Activated CD4-positive, alpha-beta T cell treated with anti-CD3 and anti-CD28 coated beads, Interleukin-2, amount 10 ng/mL, durations not matched to agents 24 days and 14 days (primary cell): ENCODE data around the gene UBE2G1. TPM values are rescaled to one million over a fixed set of nuclear protein-coding genes. Genes with fewer than 3 reads are reported as not detected.

Experiments used
- DNase-seq: peaks from one replicate; pipeline ENCODE4 v3.0.0; 2022
- H3K27ac Mint-ChIP-seq: one replicate; pipeline ENCODE4 v1.8.0; 2022; ENCODE audit warnings: mild to moderate bottlenecking, mixed read lengths
- H3K27me3 Mint-ChIP-seq: one replicate; pipeline ENCODE4 v1.8.0; 2022; ENCODE audit warnings: mixed read lengths
- H3K36me3 Mint-ChIP-seq: one replicate; pipeline ENCODE4 v1.8.0; 2022; ENCODE audit warnings: low read depth, mild to moderate bottlenecking, mixed read lengths
- H3K4me1 Mint-ChIP-seq: one replicate; pipeline ENCODE4 v1.8.0; 2021; ENCODE audit warnings: mixed read lengths
- H3K4me3 Mint-ChIP-seq: one replicate; pipeline ENCODE4 v1.8.0; 2022; ENCODE audit warnings: mild to moderate bottlenecking, moderate library complexity, mixed read lengths
- H3K9me3 Mint-ChIP-seq: one replicate; pipeline ENCODE4 v1.8.0; 2021; ENCODE audit warnings: mixed read lengths
- intact Hi-C: fragments of 100-400 bp; cut with micrococcal nuclease; formaldehyde crosslinking; loops from one replicate; pipeline ENCODE4 v1.15.1; 2023
- total RNA-seq: library from RNA; stranded (reverse); gene quantifications from 2 replicates; pipeline ENCODE4 v1.2.3, GENCODE V29; 2022

Gene UBE2G1, protein sequence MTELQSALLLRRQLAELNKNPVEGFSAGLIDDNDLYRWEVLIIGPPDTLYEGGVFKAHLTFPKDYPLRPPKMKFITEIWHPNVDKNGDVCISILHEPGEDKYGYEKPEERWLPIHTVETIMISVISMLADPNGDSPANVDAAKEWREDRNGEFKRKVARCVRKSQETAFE
- total RNA-seq = 74.8 and 77.3 TPM in 2 replicates

DNA sequence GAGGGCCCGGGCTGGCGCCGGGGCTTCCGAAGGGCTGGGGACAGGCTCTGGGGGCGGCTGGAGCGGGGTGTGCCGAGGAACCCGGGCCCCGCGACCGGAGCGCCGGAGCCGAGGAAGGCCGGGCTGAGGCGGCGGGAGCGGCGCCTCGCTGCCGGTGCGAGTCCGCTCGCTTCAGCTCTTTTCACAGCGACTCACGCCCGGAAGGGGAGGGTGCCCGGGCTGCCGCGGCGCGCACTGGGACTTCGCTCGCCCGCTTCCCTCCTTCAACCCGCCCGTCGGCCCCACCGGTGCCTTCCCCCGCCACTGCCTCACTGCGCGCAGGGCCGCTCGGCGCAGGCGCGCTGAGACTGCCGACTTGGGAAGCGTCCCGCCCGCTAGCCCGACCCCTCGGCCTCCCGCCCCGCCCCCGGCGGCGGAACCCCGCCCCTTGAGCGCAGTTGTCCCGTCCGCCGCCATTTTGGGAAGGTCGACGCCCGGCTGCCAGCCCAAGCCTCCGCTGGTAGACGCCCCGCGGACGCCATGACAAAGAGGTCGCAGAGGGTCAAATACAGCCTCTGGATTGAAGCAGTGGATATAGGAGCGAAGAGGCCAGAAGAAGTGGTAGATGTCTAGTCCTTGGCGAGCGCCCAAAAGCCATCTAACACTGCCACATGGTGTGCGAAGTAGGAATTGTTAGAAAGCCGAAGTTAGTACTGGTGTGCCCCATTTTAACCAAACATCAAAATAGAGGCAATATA is at the start of gene UBE2G1:
Gene UBE2G1, minus strand, starts transcription at position 349 of the 737 bp plus-strand sequence. CDS start 359 bp downstream, outside the sequence.
- peak within 1 kb of the TSS; percentile 96 for H3K27ac Mint-ChIP-seq
- DNase-seq = peak; percentile 99
- intact Hi-C loops = loop anchor here (1.0 to 10.0 kb wide), 4 partner anchors 9 to 1964 kb away; partner anchors contain the start of genes MNT, PFN1, RNF167 and SLC25A11
- no peaks in the 10 kb centered on the region for H3K9me3 Mint-ChIP-seq
- H3K4me1 Mint-ChIP-seq = peaks cover 26% of the 10 kb centered on the region
- no peaks in the 10 kb centered on the region for H3K27me3 Mint-ChIP-seq
- H3K4me3 Mint-ChIP-seq = peak within 1 kb of the TSS; percentile 77
- peaks cover 12% of the 10 kb centered on the region for H3K36me3 Mint-ChIP-seq

DNA sequence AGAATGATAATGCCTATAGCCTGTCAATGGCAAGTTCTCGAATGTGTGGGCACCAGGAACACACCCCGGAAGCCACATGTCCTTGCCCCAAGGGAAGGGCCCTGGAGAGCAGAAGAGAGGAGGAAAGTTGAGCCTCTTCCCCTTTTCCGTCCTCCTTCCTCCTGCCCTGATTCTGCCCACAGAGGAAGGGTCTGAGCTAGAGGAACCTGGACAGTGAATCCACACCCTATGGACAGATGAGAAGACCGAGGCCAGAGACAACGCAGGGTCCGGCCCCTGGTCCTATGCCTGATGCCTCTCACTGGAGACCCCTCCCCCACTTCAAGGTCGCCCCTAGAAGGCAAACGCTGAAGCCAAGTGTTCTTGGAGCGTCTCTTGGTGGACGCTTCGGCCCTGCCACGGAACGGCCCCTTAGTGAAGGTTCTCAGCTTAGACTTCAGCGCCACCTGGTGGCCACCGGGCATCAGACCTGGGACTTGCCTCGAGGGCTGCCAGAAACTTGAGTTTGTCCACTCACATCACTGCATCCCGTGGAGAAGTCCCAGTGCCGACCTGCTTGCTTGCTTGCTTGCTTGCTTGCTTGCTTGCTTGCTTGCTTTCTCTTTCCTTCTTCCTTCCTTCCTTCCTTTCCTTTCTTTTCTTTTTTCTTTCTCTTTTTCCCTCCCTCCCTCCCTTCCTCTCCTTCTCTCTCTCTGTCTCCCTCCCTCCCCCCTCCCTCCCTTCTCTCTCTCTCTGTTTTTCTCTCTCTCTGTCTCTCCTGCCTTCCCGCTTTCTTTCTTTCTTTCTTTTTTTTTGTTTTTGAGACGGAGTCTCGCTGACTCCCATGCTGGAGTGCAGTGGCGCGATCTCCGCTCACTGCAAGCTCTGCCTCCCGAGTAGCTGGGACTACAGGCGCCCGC is 46.7 kb upstream of the UBE2G1 start:
- Mint-ChIP-seq H3K27ac (peak overlapping the region; percentile 79), H3K36me3 (no peaks in the 10 kb centered on the region), H3K9me3 (no peaks in the 10 kb centered on the region), H3K4me1 (peaks cover 5% of the 10 kb centered on the region), H3K27me3 (peaks cover 2% of the 10 kb centered on the region), H3K4me3 (peak overlapping the region; percentile 76)
- DNase-seq = peak; percentile 97
- intact Hi-C loops = loop anchor here (1.0 to 10.0 kb wide), 4 partner anchors 38 to 214 kb away; no protein-coding TSS in a partner anchor

DNA sequence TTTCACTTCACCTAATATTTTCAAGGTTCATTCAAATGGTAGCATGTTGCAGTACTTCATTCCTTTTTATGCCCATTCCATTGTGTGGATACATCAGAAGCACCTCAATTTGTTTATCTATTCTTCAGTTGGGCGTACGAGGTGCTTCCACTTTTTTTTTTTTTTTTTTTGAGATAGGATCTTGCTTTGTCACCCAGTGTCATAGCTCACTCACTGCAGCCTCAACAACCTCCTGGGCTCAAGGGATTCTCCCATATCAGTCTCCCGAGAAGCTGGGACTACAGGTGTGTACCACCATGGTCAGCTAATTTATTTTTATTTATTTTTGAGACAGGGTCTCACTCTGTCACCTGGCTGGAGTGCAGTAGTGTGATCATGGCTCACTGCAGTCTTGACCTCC is 44.7 kb upstream of the UBE2G1 start:
- H3K9me3 Mint-ChIP-seq = no peaks in the 10 kb centered on the region
- no peak overlapping the region for H3K4me3 Mint-ChIP-seq
- peaks cover 2% of the 10 kb centered on the region for H3K27me3 Mint-ChIP-seq
- H3K27ac Mint-ChIP-seq = no peak overlapping the region
- H3K4me1 Mint-ChIP-seq = peaks cover 5% of the 10 kb centered on the region
- DNase-seq = no peak
- intact Hi-C loops = loop anchor here (10.0 kb wide), 1 partner anchor 106 kb away; no protein-coding TSS in a partner anchor
- no peaks in the 10 kb centered on the region for H3K36me3 Mint-ChIP-seq

DNA sequence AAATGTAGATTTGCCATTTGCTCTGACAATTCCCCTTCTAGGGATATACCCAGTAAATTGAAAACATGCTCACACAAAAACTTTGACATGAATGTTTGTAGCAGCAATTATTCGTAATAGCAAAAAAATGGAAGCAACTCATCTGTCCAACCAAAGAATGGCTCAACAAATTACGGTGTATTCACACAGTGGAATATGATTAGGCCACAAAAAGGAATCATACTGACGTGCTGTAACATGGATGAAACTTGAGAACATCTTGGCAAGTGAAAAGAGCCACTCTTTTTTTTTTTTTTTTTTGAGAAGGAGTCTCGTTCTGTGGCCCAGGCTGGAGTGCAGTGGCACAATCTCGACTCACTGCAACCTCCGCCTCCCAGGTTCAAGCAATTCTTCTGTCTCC is 43.2 kb upstream of the UBE2G1 start:
- Mint-ChIP-seq H3K4me1 (peaks cover 7% of the 10 kb centered on the region), H3K9me3 (no peaks in the 10 kb centered on the region), H3K36me3 (no peaks in the 10 kb centered on the region), H3K27ac (no peak overlapping the region), H3K4me3 (no peak overlapping the region), H3K27me3 (peaks cover under 1% of the 10 kb centered on the region)
- no peak for DNase-seq
- intact Hi-C loops = loop anchor here (10.0 kb wide), 1 partner anchor 105 kb away; no protein-coding TSS in a partner anchor

DNA sequence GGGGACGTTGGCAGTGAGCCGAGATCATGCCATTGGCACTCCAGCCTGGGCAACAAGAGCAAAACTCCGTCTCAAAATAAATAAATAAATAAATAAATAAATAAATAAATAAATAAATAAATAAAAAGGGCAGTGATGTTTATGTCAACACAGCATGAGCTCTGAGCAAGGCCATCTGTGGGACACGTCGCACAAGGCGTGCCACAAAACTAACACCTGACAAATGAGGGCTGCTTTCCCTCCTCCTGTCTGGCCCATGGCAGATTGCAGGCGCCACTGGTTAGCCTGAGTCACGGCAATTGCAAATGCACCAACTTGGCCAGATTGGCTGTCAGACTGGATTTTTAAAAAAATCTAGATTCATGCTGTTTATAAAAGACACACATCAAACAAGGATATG is 41.4 kb upstream of the UBE2G1 start:
- Mint-ChIP-seq H3K9me3 (no peaks in the 10 kb centered on the region), H3K4me1 (peaks cover 3% of the 10 kb centered on the region), H3K27me3 (no peaks in the 10 kb centered on the region), H3K27ac (no peak overlapping the region), H3K4me3 (no peak overlapping the region), H3K36me3 (no peaks in the 10 kb centered on the region)
- DNase-seq = no peak
- intact Hi-C loops = no loop called here

DNA sequence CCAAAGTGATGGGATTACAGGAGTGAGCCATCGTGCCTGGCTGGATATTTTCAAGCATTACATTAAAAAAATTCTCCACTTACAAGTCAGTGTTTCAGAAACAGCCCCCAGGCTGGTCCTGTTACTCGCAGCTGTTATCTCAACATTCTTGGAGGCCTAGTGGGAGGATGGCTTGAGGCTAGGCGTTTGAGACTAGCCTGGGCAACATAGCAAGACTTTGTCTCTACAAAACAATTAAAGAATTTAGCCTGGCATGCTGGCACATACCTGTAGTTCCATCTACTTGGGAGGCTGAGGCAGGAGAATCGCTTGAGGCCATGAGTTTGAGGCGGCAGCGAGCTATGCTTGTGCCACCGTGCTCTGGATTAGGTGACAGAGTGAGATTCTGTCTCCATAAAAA is 40.7 kb upstream of the UBE2G1 start:
- H3K4me3 Mint-ChIP-seq = no peak overlapping the region
- H3K27ac Mint-ChIP-seq = no peak overlapping the region
- no peaks in the 10 kb centered on the region for H3K36me3 Mint-ChIP-seq
- no peaks in the 10 kb centered on the region for H3K27me3 Mint-ChIP-seq
- intact Hi-C loops = no loop called here
- peaks cover 2% of the 10 kb centered on the region for H3K4me1 Mint-ChIP-seq
- no peaks in the 10 kb centered on the region for H3K9me3 Mint-ChIP-seq
- no peak for DNase-seq

DNA sequence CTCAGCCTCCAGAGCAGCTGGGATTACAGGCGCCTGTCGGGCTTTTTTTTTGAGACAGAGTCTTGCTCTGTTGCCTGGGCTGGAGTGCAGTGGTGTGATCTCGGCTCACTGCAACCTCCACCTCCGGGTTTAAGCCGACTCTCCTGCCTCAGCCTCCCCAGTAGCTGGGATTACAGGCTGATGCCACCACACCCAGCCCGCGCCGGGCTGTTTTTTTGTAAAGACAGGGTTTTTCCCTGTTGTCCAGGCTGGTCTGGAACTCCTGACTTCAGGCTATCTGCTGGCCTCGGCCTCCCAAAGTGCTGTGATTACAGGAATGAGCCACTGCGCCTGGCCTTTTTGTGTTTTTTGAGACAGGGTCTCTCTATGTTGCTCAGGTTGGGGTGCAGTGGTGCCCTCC is 39.9 kb upstream of the UBE2G1 start:
- no peaks in the 10 kb centered on the region for H3K9me3 Mint-ChIP-seq
- intact Hi-C loops = no loop called here
- no peaks in the 10 kb centered on the region for H3K27me3 Mint-ChIP-seq
- H3K4me3 Mint-ChIP-seq = no peak overlapping the region
- H3K27ac Mint-ChIP-seq = no peak overlapping the region
- H3K4me1 Mint-ChIP-seq = peaks cover 2% of the 10 kb centered on the region
- H3K36me3 Mint-ChIP-seq = no peaks in the 10 kb centered on the region
- no peak for DNase-seq

DNA sequence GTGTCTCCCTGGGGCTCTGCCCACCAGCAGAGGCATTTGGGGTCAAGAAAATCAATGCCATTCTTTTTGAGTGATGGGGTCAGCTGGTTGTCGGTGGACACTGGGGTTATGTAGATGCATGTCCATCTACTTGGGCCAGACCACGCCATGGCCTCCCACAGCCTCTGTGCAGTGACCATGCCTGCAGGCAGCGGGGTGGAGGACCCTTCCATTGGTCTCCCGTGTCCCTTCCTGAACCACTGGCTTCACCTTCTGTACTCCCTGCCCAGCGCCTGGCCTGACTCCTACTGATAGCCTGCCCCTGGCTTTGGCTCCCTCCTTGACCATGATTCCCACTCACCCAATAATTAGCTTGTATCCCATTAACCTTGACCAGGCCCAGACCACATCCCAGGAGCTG is 39.2 kb upstream of the UBE2G1 start:
- Mint-ChIP-seq H3K4me3 (no peak overlapping the region), H3K9me3 (no peaks in the 10 kb centered on the region), H3K27ac (no peak overlapping the region), H3K4me1 (peaks cover 2% of the 10 kb centered on the region), H3K27me3 (no peaks in the 10 kb centered on the region), H3K36me3 (no peaks in the 10 kb centered on the region)
- intact Hi-C loops = no loop called here
- no peak for DNase-seq

DNA sequence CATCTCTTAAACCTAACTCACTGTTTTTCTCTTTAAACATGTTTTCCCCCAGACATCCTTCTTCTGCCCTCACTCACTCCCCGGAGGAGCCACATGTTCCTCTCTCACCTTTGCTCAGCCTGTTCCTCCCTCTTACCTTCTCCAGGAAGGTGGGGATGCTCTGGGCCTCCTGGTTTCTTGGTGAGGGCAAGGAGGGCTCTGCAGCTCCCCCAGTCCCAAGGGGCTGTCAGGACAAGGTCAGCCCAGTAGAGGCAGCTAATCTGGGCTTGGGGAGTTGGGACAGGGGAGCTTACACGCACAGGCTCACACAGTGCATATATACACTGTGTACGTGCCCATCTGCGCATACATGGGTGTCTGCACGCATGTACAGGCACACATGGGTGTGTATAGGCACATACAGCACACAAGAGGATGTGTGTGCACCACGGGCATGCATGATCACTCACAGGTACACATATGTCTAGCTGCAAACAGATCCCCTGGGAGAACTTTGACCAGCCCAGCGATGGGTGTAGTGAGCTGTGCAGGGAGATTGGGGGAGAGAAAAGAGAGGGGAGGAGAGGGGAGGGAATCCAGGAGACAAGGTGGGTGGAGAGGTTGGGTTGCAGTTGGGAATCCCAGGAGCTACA is 38.7 kb upstream of the UBE2G1 start:
- no peaks in the 10 kb centered on the region for H3K36me3 Mint-ChIP-seq

DNA sequence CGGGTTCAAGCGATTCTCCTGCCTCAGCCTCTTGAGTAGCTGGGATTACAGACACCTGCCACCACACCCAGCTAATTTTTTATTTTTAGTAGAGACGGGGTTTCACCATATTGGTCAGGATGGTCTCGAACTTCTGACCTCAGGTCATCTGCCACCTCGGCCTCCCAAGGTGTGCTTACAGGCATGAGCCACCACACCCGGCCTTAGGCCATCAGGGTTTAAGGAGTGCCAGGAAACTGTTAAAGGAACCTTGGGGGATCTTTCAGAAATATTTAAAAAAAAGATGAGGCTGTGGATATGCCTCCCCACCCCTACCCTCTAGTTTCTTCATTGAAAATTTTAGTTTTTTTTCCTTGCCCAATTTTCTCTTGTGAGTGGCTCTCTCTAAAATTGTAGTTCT is 31.4 kb upstream of the UBE2G1 start:
- intact Hi-C loops = no loop called here
- Mint-ChIP-seq H3K4me3 (no peak overlapping the region), H3K27ac (no peak overlapping the region), H3K27me3 (no peaks in the 10 kb centered on the region), H3K9me3 (no peaks in the 10 kb centered on the region), H3K4me1 (peaks cover 19% of the 10 kb centered on the region), H3K36me3 (no peaks in the 10 kb centered on the region)
- DNase-seq = no peak

More for the DNA sequence above, 38.7 kb upstream of the UBE2G1 start:
- Mint-ChIP-seq H3K9me3 (no peaks in the 10 kb centered on the region), H3K27ac (no peak overlapping the region), H3K4me1 (peaks cover 2% of the 10 kb centered on the region), H3K27me3 (no peaks in the 10 kb centered on the region), H3K4me3 (no peak overlapping the region)
- DNase-seq = no peak
- intact Hi-C loops = no loop called here

DNA sequence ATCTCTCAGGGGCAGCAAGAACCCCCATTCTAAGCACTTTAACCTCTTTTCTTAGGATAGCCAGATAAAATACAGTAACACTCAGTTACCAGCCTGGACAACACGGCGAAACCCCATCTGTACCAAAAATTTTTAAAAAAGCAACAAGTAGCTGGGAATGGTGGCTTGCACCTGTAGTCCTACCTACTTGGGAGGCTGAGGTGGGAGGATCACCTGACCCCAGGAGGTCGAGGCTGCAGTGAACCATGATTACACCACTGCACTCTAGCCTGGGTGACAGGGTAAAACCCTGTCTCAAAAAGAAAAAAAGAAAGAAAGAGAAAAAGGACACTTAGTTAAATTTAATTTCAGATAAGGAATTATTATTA is 28.6 kb upstream of the UBE2G1 start:
- Mint-ChIP-seq H3K9me3 (no peaks in the 10 kb centered on the region), H3K4me1 (peaks cover 22% of the 10 kb centered on the region), H3K36me3 (no peaks in the 10 kb centered on the region), H3K4me3 (no peak overlapping the region), H3K27ac (peak overlapping the region; percentile 16), H3K27me3 (no peaks in the 10 kb centered on the region)
- intact Hi-C loops = no loop called here
- no peak for DNase-seq

DNA sequence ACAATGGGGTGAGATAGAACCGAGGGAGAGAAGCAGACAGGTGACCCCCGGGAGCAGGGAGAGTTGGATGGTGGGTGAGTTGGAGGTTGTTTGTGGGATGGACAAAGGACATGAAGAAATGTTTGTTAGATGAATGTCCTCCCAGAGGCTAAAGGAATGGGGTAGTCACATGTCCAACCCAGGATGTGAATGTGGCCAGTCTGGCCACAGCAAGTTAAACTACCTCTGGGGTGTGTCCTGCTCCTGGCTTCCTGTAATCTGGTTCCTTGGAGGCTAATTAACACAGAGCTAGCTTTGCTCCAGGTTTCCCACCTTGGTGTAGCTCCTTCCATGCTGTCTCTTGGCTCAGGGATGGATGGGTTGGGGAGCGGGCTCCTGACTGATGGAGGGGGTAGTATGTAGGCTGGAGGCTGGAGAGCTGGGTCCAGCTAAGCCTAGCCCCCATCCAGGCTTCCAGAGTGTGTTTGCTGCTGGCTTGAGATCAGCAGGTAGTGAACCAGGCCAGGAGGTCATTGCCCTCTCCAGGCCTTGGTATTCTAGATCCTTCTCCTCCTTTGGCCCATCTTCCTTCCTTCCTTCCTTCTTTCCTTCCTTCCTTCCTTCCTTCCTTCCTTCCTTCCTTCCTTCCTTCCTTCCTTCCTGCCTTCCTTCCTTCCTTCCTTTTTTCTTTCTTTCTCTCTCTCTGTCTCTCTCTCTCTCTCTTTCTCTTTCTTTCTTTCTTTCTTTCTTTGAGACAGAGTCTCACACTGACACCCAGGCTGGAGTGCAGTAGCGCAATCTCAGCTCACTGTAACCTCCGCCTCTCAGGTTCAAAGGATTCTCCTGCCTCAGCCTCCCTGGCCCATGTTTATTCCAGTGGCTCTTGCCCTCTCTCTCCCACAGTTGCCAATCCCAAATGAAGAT is 28.0 kb upstream of the UBE2G1 start:
- no peak overlapping the region for H3K4me3 Mint-ChIP-seq
- no peaks in the 10 kb centered on the region for H3K27me3 Mint-ChIP-seq
- H3K4me1 Mint-ChIP-seq = peaks cover 22% of the 10 kb centered on the region
- no peaks in the 10 kb centered on the region for H3K36me3 Mint-ChIP-seq
- intact Hi-C loops = no loop called here
- H3K9me3 Mint-ChIP-seq = no peaks in the 10 kb centered on the region
- no peak for DNase-seq
- H3K27ac Mint-ChIP-seq = peak overlapping the region; percentile 16

DNA sequence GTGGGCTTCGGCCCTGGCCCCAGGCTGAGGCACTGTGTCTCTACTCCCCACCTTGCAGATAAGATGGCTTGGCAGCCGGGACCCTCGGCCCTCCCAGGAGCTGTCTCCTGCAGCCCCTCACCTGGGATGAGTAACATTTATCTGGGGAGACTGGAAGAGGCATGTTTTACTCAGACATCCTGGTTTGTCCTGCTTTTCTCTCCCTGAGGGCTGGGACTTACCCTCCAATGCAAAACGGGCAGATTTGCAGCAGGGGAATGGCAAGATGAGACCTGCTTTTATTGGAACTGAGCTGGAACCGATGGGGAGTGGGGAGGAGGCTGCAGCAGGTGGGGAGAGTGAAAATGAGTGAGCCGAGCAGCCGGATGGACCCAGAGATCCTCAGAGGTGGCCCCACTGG is 27.3 kb upstream of the UBE2G1 start:
- H3K27ac Mint-ChIP-seq = no peak overlapping the region
- no peaks in the 10 kb centered on the region for H3K36me3 Mint-ChIP-seq
- no peaks in the 10 kb centered on the region for H3K9me3 Mint-ChIP-seq
- no peak overlapping the region for H3K4me3 Mint-ChIP-seq
- intact Hi-C loops = no loop called here
- no peak for DNase-seq
- H3K27me3 Mint-ChIP-seq = no peaks in the 10 kb centered on the region
- H3K4me1 Mint-ChIP-seq = peaks cover 22% of the 10 kb centered on the region
